Prostate gland (tissue), 2 donors: ENCODE data around the gene AHCYL2. TPM values are rescaled to one million over a fixed set of nuclear protein-coding genes. Genes with fewer than 3 reads are reported as not detected.

ENCODE experiments used
- DNase-seq: peaks from one replicate; pipeline ENCODE4 v3.0.0-alpha.2; 2019; ENCODE audit warnings: low spot score
- H3K27ac ChIP-seq, 2 donors: fragments of 200-600 bp; sonication (generic); 2 replicates each; pipeline ENCODE4 v1.5.1; 2017 to 2019
- H3K27me3 ChIP-seq: fragments of 200-600 bp; sonication (generic); replicated peaks from 2 replicates; pipeline ENCODE4 v1.5.1; 2019; ENCODE audit not compliant: insufficient read depth
- H3K36me3 ChIP-seq, 2 donors: fragments of 200-600 bp; sonication (generic); 1 replicate in 1 of 2; 2 replicates in 1 of 2; pipeline versions ENCODE4 v1.5.1 to v1.8.1; 2017 to 2019
- H3K4me1 ChIP-seq: fragments of 200-600 bp; sonication (generic); replicated peaks from 2 replicates; pipeline ENCODE4 v1.5.1; 2019
- H3K4me3 ChIP-seq, 2 donors: fragments of 200-600 bp; sonication (generic); 2 replicates each; pipeline ENCODE4 v1.5.1; 2017 to 2019
- H3K9me3 ChIP-seq: fragments of 200-600 bp; sonication (generic); 2 replicates; pipeline ENCODE4 v1.5.1; 2017
- CTCF ChIP-seq, 4 experiments: fragments of 200-600 bp in 2 of 4; fragments of 450-650 bp in 2 of 4; sonication (generic) in 2 of 4; IDR thresholded peaks; 1 replicate in 3 of 4; 2 replicates in 1 of 4; pipeline ENCODE4 v1.5.1; 2016 to 2019; ENCODE audit warnings: antibody characterized with exemption in 4 of 4, mild to moderate bottlenecking in 2 of 4, moderate library complexity in 2 of 4
- POLR2A ChIP-seq: fragments of 450-650 bp; IDR thresholded peaks from one replicate; pipeline ENCODE4 v1.6.1; 2016; ENCODE audit warnings: antibody characterized with exemption, mild to moderate bottlenecking
- POLR2AphosphoS5 ChIP-seq: sonication (generic); formaldehyde crosslinking; IDR thresholded peaks from one replicate; pipeline ENCODE4 v1.6.1; 2017; ENCODE audit warnings: antibody characterized with exemption
- WGBS: methylation state at CpG from one replicate; pipeline ENCODE4 v1.1.5; 2018; 5-methylcytosine and 5-hydroxymethylcytosine counted together
- intact Hi-C: fragments of 100-400 bp; cut with DNase I; formaldehyde crosslinking; loops from one replicate; pipeline ENCODE4 v1.14.2; 2022
- total RNA-seq, 2 donors: library from RNA; depleted of rRNA; stranded (reverse); fragments of >200 nt; gene quantifications; one replicate each; pipeline ENCODE4 v1.1.0, GENCODE V29; 2016

AHCYL2 gene
- total RNA-seq, 2 donors from 2014 or later, result 15.2 to 38.3 TPM

- no peaks in the 10 kb centered on the region for H3K4me1 ChIP-seq
- intact Hi-C loops, result no loop called here
- TF ChIP-seq POLR2A (no peak), POLR2AphosphoS5 (no peak), CTCF (IDR thresholded peaks at IDR 0.05) (no peak)
- no peaks in the 10 kb centered on the region for H3K9me3 ChIP-seq
- 74% methylated on average over 14 of the region's 14 CpGs for WGBS
- H3K27ac ChIP-seq, result no peak overlapping the region
- no peaks in the 10 kb centered on the region for H3K27me3 ChIP-seq
- no peaks in the 10 kb centered on the region for H3K36me3 ChIP-seq
- DNase-seq, result no peak
- no peak overlapping the region for H3K4me3 ChIP-seq
Measured at GRCh38 chr7:129203050-129203741, 21.6 kb upstream of the AHCYL2 start.

GRCh38 chr7:129205126-129205818 lies 19.6 kb upstream of the AHCYL2 start:
- Histone ChIP-seq H3K4me1 (no peaks in the 10 kb centered on the region), H3K9me3 (no peaks in the 10 kb centered on the region), H3K27me3 (no peaks in the 10 kb centered on the region), H3K27ac (no peak overlapping the region), H3K36me3 (no peaks in the 10 kb centered on the region), H3K4me3 (no peak overlapping the region)
- no peak for DNase-seq
- TF ChIP-seq POLR2AphosphoS5 (no peak), CTCF (IDR thresholded peaks at IDR 0.05) (no peak), POLR2A (no peak)
- intact Hi-C loops, result no loop called here
- 87% methylated on average over 29 of the region's 29 CpGs for WGBS

- 92% methylated on average over 18 of the region's 18 CpGs for WGBS
Measured at GRCh38 chr7:129205987-129206785, 18.6 kb upstream of the AHCYL2 start.

GRCh38 chr7:129208667-129209066 lies 16.2 kb upstream of the AHCYL2 start:
- WGBS, result 69% methylated on average over 9 of the region's 9 CpGs
- no peak for DNase-seq
- Histone ChIP-seq H3K27me3 (no peaks in the 10 kb centered on the region), H3K27ac (no peak overlapping the region), H3K4me3 (no peak overlapping the region), H3K36me3 (no peaks in the 10 kb centered on the region), H3K9me3 (no peaks in the 10 kb centered on the region), H3K4me1 (no peaks in the 10 kb centered on the region)
- TF ChIP-seq POLR2A, result no peak
- TF ChIP-seq CTCF (IDR thresholded peaks at IDR 0.05), result no peak
- TF ChIP-seq POLR2AphosphoS5, result no peak
- intact Hi-C loops, result no loop called here

More at GRCh38 chr7:129205987-129206785, 18.6 kb upstream of the AHCYL2 start:
- Histone ChIP-seq H3K36me3 (no peaks in the 10 kb centered on the region), H3K27me3 (no peaks in the 10 kb centered on the region), H3K4me3 (no peak overlapping the region), H3K4me1 (no peaks in the 10 kb centered on the region), H3K27ac (no peak overlapping the region), H3K9me3 (no peaks in the 10 kb centered on the region)
- no peak for DNase-seq
- no peak for TF ChIP-seq POLR2A
- intact Hi-C loops, result no loop called here
